Measurements from ENCODE around the gene NPW.

The NPW gene

DNA sequence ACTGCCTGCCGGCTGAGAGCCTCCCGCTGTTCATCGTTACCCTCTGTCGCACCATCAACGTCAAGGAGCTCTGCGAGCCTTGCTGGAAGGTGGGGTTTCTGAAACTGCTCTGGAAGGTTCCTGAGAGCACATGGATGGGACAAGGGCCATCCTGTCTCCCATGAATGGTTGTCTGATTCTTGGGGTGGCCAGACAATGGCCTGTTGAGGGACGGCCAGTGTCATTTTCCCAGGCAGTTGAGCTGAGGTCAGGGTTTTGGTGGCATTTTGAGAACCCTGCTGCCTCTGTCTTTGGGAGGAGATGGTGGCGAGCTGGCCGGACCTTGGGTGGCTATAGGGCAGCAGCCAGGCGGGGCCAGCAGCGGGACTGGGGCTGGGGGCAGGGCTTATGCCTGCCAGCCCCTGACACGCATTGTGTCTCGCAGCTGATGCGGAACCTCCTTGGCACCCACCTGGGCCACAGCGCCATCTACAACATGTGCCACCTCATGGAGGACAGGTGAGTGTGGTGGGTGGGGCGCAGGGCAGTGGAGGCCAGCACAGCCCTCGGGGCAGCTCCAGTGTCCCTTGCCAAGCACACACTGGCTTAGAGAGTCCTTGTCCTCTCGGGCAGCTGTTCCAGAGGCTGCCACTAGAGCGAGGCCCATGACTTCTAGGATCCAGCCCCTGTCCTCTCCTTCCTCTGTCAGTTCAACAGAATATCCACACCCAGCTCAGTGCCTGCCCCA, 37.3 kb downstream of the NPW start:
- no peak overlapping the region for H3K4me3 ChIP-seq (ENCODE audit: control insufficient read depth, low read depth, low read length)
- TF ChIP-seq, protein P1, sequence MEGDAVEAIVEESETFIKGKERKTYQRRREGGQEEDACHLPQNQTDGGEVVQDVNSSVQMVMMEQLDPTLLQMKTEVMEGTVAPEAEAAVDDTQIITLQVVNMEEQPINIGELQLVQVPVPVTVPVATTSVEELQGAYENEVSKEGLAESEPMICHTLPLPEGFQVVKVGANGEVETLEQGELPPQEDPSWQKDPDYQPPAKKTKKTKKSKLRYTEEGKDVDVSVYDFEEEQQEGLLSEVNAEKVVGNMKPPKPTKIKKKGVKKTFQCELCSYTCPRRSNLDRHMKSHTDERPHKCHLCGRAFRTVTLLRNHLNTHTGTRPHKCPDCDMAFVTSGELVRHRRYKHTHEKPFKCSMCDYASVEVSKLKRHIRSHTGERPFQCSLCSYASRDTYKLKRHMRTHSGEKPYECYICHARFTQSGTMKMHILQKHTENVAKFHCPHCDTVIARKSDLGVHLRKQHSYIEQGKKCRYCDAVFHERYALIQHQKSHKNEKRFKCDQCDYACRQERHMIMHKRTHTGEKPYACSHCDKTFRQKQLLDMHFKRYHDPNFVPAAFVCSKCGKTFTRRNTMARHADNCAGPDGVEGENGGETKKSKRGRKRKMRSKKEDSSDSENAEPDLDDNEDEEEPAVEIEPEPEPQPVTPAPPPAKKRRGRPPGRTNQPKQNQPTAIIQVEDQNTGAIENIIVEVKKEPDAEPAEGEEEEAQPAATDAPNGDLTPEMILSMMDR (conservative IDR thresholded peaks at IDR 0.05; ENCODE audit: control insufficient read depth, insufficient read depth, low read depth, low read length) = peak; percentile 14
- no peak for DNase-seq (ENCODE audit: low read depth)

DNA sequence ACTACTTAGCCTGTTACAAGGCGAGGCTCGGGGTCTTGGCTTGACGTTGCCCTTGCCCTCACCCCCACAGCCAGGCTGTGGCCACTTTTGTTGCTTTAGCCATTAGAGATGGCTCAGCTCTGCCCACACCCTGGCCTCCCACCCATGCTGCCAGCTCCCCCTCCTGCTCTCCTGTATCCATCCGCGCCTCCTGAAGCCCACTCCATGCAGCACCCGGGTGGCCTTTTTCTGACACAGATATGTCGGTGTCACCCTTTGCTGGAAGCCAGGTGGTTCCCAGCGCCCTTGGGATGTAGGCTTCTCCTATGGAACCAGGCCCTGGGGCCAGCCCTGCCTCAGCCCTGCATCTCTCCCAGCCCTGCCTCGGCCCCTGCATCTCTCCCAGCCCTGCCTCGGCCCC, 37.9 kb downstream of the NPW start:
- no peak for DNase-seq (ENCODE audit: low read depth)
- TF ChIP-seq, protein P1 (conservative IDR thresholded peaks at IDR 0.05; ENCODE audit: control insufficient read depth, insufficient read depth, low read depth, low read length) = no peak
- H3K4me3 ChIP-seq (ENCODE audit: control insufficient read depth, low read depth, low read length) = no peak overlapping the region

DNA sequence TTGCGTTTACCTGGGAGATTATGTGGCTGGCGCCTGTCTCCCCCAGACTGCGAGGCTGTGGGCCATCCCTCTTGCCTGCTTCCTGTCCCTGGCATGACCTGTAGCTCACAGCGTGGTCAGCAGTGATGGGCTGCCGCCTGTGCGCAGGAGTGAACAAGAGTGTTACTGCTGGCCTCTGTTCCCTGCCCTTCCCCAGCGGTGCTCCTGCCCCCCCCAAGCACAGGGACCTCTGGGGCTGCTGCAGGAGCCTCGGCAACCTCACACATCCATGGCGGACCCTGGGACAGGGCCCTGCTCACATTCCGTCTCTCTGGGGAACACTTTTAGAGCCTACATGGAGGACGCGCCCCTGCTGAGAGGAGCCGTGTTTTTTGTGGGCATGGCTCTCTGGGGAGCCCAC, 38.8 kb downstream of the NPW start:
- DNase-seq (ENCODE audit: low read depth) = no peak
- no peak overlapping the region for H3K4me3 ChIP-seq (ENCODE audit: control insufficient read depth, low read depth, low read length)
- TF ChIP-seq, protein P1 (conservative IDR thresholded peaks at IDR 0.05; ENCODE audit: control insufficient read depth, insufficient read depth, low read depth, low read length) = no peak

DNA sequence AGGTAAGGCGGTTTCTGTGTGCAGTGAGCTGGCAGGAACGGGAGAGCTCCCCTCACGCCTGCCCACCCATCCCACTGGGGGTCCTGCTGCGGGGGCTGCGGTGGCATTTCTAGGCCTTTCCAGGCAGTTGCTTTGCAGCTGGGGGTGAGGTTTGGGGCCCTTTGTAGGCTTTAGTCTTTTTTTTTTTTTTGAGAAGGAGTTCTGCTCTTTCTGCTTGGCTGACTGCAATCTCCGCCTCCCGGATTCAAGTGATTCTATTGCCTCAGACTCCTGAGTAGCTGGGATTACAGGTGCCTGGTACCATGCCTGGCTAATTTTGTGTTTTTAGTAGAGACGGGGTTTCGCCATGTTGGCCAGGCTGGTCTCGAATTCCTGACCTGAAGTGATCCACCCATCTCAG, 39.3 kb downstream of the NPW start:
- no peak overlapping the region for H3K4me3 ChIP-seq (ENCODE audit: control insufficient read depth, low read depth, low read length)
- TF ChIP-seq, protein P1 (conservative IDR thresholded peaks at IDR 0.05; ENCODE audit: control insufficient read depth, insufficient read depth, low read depth, low read length) = no peak
- DNase-seq (ENCODE audit: low read depth) = no peak

DNA sequence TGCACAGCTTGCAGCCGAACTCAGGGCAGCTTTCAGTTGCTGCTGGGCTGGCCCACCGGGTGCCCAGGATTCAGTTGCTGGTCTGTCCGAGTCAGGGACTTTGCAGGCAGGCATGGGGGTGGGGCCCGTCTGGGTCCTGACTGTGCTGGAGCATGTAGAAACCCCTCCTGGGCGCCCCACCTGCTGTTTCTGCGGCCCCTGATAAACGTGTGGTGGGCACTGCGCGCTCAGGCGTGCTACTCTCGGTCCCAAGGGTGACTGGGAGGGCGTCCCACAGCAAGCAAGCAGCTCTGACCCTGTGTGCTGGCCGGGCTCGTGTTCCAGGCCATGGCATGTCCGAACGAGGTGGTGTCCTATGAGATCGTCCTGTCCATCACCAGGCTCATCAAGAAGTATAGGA, 40.8 kb downstream of the NPW start:
- H3K4me3 ChIP-seq (ENCODE audit: control insufficient read depth, low read depth, low read length) = no peak overlapping the region
- DNase-seq (ENCODE audit: low read depth) = no peak
- TF ChIP-seq, protein P1 (conservative IDR thresholded peaks at IDR 0.05; ENCODE audit: control insufficient read depth, insufficient read depth, low read depth, low read length) = no peak

DNA sequence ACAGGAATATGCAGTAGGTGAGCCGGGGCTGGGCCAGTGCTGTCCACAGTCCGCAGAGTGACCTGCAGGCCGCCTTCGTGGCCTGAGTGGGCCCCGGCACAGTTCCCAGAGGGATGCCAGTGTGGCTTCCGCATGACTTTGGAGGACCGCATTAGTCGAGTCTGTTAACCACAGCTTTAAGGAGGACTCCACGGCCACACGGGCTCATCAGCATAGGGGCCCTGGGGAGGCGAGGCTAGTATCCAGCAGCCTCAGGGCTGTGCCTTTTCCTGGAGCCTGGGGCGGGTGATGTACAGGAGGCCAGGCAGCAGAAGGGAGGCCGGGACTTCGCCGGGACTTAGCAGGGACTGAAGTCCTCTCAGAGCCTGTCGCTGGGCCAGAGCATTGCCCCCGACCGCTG, 41.4 kb downstream of the NPW start:
- H3K4me3 ChIP-seq (ENCODE audit: control insufficient read depth, low read depth, low read length) = no peak overlapping the region
- DNase-seq (ENCODE audit: low read depth) = no peak
- TF ChIP-seq, protein P1 (conservative IDR thresholded peaks at IDR 0.05; ENCODE audit: control insufficient read depth, insufficient read depth, low read depth, low read length) = no peak

DNA sequence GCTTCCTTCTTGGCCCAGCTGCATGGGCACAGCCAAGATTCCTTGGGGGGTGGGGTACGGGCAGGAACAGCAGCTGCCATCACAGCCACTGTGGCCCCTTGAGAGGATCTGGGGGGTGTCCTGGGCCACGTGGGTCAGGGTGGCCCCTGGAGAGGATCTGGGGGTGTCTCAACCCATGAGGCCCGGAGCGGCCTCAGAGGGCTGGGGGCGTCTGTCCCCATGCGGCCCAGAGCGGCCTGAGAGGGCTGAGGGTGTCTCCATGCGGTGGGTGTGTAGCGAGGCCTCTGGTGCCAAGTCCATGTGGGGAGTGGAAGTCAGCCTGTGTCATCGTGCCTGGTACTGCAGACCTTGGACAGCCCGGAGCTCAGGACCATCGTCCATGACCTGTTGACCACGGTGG, 41.9 kb downstream of the NPW start:
- DNase-seq (ENCODE audit: low read depth) = no peak

More for the DNA sequence above, 41.9 kb downstream of the NPW start:
- H3K4me3 ChIP-seq (ENCODE audit: control insufficient read depth, low read depth, low read length) = no peak overlapping the region
- TF ChIP-seq, protein P1 (conservative IDR thresholded peaks at IDR 0.05; ENCODE audit: control insufficient read depth, insufficient read depth, low read depth, low read length) = no peak
